ENCODE data around the gene IL21.

DNA sequence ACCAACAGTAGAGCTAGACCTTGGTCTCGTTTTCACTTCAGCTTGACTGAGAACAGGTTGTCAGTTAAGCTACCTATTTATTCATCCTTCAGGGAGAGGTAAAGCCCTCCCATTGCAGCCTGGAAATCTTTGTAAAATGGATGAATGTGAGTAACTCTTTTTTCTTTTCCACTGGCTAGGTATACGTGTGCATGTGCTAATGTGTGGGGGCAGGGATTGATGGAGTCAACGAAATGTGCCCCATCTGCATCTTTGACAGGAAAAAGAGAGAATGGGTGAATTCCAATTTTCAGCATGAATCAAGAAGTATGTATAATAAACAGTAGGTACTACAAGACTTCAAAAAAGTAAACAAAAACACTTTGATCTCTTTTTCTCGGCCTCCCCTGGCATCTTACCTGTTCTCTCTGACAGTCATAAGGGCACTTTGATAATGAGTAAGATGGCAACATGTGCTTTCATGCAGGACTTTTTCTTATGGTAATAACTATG, at the start of gene IL21:
- TF ChIP-seq POLR2A (IDR thresholded peaks at IDR 0.05): no peak
- TF ChIP-seq, protein P1, sequence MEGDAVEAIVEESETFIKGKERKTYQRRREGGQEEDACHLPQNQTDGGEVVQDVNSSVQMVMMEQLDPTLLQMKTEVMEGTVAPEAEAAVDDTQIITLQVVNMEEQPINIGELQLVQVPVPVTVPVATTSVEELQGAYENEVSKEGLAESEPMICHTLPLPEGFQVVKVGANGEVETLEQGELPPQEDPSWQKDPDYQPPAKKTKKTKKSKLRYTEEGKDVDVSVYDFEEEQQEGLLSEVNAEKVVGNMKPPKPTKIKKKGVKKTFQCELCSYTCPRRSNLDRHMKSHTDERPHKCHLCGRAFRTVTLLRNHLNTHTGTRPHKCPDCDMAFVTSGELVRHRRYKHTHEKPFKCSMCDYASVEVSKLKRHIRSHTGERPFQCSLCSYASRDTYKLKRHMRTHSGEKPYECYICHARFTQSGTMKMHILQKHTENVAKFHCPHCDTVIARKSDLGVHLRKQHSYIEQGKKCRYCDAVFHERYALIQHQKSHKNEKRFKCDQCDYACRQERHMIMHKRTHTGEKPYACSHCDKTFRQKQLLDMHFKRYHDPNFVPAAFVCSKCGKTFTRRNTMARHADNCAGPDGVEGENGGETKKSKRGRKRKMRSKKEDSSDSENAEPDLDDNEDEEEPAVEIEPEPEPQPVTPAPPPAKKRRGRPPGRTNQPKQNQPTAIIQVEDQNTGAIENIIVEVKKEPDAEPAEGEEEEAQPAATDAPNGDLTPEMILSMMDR (IDR thresholded peaks at IDR 0.05): no peak
